ENCODE results near the gene ATPAF2. TPM values are rescaled to one million over a fixed set of nuclear protein-coding genes. Genes with fewer than 3 reads are reported as not detected.

Gene ATPAF2
- total and polyA plus RNA-seq, 10 of the 15 experiments (the other 5 are each of a cell fraction or from before 2014, with no cell fraction given) = 6.5 to 33.0 (median 26.5) TPM

- RAD21 ChIA-PET (ENCODE audit: unreplicated experiment) = no interaction called here
- Histone ChIP-seq H3K27ac (ENCODE audit: control insufficient read depth, insufficient read depth) (no peak overlapping the region), H3K9me3 (replicated peaks; ENCODE audit: control insufficient read depth, insufficient read depth, low read length) (no peaks in the 10 kb centered on the region), H4K20me1 (ENCODE audit: control insufficient read depth, insufficient read depth) (no peaks in the 10 kb centered on the region), H3K4me3 (no peak overlapping the region), H3K4me1 (ENCODE audit: control insufficient read depth, insufficient read depth, low read length) (no peaks in the 10 kb centered on the region), H2AFZ (ENCODE audit: control insufficient read depth, low read depth, low read length) (no peak overlapping the region), H3K9ac (ENCODE audit: control insufficient read depth, insufficient read depth, low read length) (no peak overlapping the region), H3K27me3 (replicated peaks in 1 of 2; ENCODE audit: control insufficient read depth in 2 of 2, insufficient read depth in 2 of 2, low read length in 1 of 2) (no peaks in the 10 kb centered on the region), H3K79me2 (ENCODE audit: control insufficient read depth, insufficient read depth, low read length) (no peaks in the 10 kb centered on the region), H3K36me3 (ENCODE audit: control insufficient read depth in 2 of 2, insufficient read depth in 2 of 2, low read length in 1 of 2) (peaks cover 0 to 3% of the 10 kb centered on the region in 2 experiments; a peak in 1 of 4 replicates), H3K4me2 (ENCODE audit: control insufficient read depth, insufficient read depth) (no peak overlapping the region)
- FAIRE-seq (no peak), DNase-seq (ENCODE audit: low read depth, low spot score) (no peak), ATAC-seq (no peak)
- 86% methylated on average over 8 of the region's 8 CpGs for WGBS (ENCODE audit: insufficient coverage, insufficient replicate concordance, low lambda C conversion rate, missing lambda C conversion rate)
- CTCF ChIA-PET = no interaction called here
- intact Hi-C loops (cut with micrococcal nuclease; ENCODE audit: unreplicated experiment) = loop anchor here (10.0 kb wide), 1 partner anchor 675 kb away; no protein-coding TSS in a partner anchor
- POLR2A ChIA-PET = no interaction called here
- SMC1A ChIA-PET (ENCODE audit: uncharacterized antibody, unreplicated experiment) = interaction anchor here (1.6 kb wide), 1 partner anchor 25 kb away, joined by 4 read pairs; no protein-coding TSS in a partner anchor
- in situ Hi-C loops (cut with MboI) = no loop called here
- no TSS peak for BruUV-seq (replicated peaks)
- no peak for TF ChIP-seq MYB (IDR thresholded peaks at IDR 0.05; ENCODE audit: borderline replicate concordance, low read depth, low read length)
- TF ChIP-seq MLLT1 (IDR thresholded peaks at IDR 0.05) = no peak
- no peak for TF ChIP-seq ZNF384 (IDR thresholded peaks at IDR 0.05; ENCODE audit: borderline replicate concordance, low read depth, low read length)
- TF ChIP-seq ZZZ3 (IDR thresholded peaks at IDR 0.05; ENCODE audit: control insufficient read depth, insufficient read length, low read depth) = no peak
- TF ChIP-seq MYC (IDR thresholded peaks at IDR 0.05; ENCODE audit: insufficient read depth, insufficient read length, insufficient replicate concordance, low read length, severe bottlenecking) = no peak
- TF ChIP-seq, protein P1, sequence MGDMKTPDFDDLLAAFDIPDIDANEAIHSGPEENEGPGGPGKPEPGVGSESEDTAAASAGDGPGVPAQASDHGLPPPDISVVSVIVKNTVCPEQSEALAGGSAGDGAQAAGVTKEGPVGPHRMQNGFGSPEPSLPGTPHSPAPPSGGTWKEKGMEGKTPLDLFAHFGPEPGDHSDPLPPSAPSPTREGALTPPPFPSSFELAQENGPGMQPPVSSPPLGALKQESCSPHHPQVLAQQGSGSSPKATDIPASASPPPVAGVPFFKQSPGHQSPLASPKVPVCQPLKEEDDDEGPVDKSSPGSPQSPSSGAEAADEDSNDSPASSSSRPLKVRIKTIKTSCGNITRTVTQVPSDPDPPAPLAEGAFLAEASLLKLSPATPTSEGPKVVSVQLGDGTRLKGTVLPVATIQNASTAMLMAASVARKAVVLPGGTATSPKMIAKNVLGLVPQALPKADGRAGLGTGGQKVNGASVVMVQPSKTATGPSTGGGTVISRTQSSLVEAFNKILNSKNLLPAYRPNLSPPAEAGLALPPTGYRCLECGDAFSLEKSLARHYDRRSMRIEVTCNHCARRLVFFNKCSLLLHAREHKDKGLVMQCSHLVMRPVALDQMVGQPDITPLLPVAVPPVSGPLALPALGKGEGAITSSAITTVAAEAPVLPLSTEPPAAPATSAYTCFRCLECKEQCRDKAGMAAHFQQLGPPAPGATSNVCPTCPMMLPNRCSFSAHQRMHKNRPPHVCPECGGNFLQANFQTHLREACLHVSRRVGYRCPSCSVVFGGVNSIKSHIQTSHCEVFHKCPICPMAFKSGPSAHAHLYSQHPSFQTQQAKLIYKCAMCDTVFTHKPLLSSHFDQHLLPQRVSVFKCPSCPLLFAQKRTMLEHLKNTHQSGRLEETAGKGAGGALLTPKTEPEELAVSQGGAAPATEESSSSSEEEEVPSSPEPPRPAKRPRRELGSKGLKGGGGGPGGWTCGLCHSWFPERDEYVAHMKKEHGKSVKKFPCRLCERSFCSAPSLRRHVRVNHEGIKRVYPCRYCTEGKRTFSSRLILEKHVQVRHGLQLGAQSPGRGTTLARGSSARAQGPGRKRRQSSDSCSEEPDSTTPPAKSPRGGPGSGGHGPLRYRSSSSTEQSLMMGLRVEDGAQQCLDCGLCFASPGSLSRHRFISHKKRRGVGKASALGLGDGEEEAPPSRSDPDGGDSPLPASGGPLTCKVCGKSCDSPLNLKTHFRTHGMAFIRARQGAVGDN (IDR thresholded peaks at IDR 0.05) = no peak
- no peak for TF ChIP-seq POU2F2 (IDR thresholded peaks at IDR 0.05; ENCODE audit: borderline replicate concordance, low read depth, low read length)
- no peak for TF ChIP-seq SUPT20H (IDR thresholded peaks at IDR 0.05; ENCODE audit: borderline replicate concordance, control insufficient read depth, low read depth, low read length)
- no peak for TF ChIP-seq TAF1 (IDR thresholded peaks at IDR 0.05; ENCODE audit: borderline replicate concordance, low read depth, low read length)
- TF ChIP-seq TCF7 (IDR thresholded peaks at IDR 0.05; ENCODE audit: borderline replicate concordance) = no peak
- TF ChIP-seq MXI1 (IDR thresholded peaks at IDR 0.05; ENCODE audit: low read depth, low read length) = no peak
- no peak for TF ChIP-seq RCOR1 (conservative IDR thresholded peaks at IDR 0.05; ENCODE audit: low read depth, low read length)
- TF ChIP-seq HDAC6 (IDR thresholded peaks at IDR 0.05; ENCODE audit: unreplicated experiment) = no peak
- no peak for TF ChIP-seq BCLAF1 (IDR thresholded peaks at IDR 0.05)
- no peak for TF ChIP-seq IKZF2 (IDR thresholded peaks at IDR 0.05)
Observed at GRCh38 chr17:18009609-18010420, 29.2 kb downstream of the ATPAF2 start.
